Activated gamma-delta T cell treated with anti-CD3 and anti-CD28 coated beads, Interleukin-2, amount 50 U/mL, for 16 hours (primary cell): ENCODE data around the gene HINT3.
"Not testable (repeated sequence)": the region's sequence is repeated elsewhere in the genome, so short reads cannot be mapped to it uniquely, and the experiment has no call there.

Experiments used
- DNase-seq: peaks from one replicate; pipeline ENCODE4 v3.0.0-alpha.2; 2020; ENCODE audit warnings: low read depth

HINT3 gene

GRCh38 chr6:125956506-125957390 is at the start of gene HINT3:
TSS of gene HINT3 (plus strand) at chr6:125956770. CDS start at chr6:125956978, 208 bp downstream.
- DNase-seq: peak; percentile 98

DNA sequence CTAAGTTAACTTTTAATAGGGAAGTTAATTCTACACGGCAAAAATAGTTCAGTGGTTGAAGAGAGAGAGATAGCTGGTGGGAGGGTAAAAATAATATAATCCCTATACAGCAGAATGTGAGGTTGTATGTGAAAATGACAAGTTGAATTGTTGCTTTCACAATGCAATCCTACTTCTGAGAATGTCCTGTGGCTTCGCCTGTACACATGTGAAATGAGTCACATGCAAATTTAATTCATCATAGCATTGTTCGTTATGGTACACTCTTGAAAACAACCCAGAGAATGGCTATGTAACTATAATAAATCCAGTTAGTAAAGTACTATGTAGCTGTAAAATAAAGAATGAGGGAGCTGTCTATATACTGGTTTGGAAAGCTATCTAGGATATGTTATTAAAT is 46.0 kb upstream of the HINT3 start:
- no peak for DNase-seq

- DNase-seq: not testable (repeated sequence)
Measured at GRCh38 chr6:125911051-125911451, 45.5 kb upstream of the HINT3 start.

DNA sequence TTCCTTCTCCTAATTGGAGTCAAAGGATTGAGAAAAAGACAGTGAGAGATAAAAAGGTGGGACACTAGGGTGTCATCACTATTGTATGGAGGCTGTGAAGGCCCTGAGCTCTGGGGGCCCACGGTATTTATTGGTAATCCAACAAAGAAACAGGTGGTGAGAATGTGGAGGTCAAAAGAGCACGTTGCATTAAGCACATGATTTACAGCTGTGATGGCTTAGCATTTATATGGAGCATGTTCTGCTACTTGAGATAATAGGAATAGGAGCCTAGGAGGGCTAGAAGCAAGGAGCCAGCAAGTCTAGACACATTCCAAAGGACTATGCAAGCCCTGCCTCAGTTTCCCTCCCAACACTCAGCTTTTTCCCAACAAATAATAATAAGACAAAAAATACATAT is 44.1 kb upstream of the HINT3 start:
- DNase-seq: not testable (repeated sequence)

- no peak for DNase-seq
Measured at GRCh38 chr6:125913145-125913544, 43.4 kb upstream of the HINT3 start.

GRCh38 chr6:125913864-125914351 is 42.7 kb upstream of the HINT3 start:
- DNase-seq: no peak

- no peak for DNase-seq
Measured at GRCh38 chr6:125918230-125918629, 38.3 kb upstream of the HINT3 start.

DNA sequence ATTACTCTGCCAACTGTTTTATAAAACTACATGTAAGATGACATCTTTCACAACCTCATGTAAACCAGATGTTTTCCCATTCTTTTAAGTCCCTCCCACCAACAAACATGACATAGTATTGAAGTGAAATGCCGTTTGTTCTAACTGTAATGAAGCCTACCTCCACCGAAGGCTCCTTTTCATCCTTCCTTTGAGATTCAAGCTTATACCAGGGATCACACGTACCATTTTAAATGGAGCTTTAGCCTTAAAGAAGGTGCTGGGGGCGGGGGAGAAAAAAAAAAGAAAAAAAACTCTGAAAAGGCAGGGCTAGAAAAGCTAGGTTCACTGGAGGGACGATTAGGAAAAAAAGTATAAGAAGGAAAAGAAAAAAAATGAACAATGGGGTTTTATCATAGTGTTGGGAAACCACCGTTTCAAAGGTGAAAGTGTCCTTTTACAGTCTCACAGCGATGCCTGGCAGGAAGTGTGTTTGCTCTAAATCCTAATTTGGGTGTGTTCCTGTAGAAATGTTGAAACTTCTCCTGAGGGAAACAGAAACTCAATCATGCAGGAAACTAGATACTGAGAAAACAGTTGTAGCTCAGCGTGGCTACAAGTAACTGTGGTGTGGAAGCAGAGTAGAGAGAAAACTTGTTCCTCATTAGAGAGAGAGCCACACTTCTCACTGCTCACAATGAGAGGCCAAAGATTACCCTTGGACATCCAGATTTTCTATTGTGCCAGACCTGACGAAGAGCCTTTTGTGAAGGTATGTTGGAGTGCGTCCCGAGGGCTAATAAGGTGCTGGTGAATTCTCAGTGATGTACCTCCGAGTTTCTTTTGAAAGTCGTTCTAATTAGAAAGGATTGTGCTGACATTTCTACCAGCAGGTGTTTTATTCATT is 37.6 kb upstream of the HINT3 start:
- DNase-seq: peak; percentile 16

GRCh38 chr6:125919618-125920017 is 37.0 kb upstream of the HINT3 start:
- DNase-seq: no peak

DNA sequence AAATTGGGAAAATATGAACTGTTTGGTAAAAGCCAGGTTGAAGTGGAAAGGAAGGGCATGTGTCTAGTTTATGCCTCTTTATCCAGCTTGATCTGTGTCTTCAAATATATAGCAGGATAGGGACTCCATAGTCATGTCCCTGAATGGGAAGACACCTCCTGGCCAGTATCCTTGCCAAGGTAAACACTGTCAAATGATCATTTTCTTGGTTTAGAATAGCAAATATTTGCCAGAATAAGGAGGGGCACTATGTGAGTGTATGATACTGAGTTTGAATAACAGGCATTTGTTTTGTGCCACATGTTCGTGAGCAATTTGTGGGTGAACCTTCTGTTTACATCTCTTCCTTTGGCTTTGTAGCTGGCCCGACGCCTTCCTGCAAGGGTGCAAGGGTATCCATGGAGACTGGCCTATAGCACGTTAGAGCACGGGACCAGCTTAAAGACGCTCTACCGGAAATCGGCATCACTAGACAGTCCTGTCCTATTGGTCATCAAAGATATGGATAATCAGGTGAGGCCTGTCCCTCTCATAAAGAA is 34.2 kb upstream of the HINT3 start:
- DNase-seq: no peak

DNA sequence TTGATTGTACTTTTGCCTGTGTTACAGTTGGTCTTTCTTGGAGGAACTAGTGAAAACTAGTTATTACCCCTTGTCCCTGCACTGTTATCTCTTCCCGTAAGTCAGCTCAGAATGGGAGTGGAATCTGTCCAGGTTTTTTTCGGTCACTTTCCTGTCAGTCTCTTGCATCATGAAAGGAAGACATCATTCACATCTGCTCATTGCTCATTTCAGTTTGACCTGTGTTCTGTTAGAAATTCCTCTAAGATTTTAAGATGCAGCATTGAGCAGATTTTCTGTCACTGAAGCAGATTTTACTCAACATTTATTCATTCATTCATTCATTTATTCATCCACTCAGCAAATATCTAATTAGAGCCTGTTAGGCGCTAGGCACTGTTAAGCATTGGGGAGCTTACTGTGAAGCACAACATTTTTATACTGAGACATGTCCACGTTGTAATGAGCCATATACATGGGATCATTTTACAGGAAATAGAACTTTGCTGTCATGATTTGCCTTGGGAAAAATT is 33.1 kb upstream of the HINT3 start:
- no peak for DNase-seq

DNA sequence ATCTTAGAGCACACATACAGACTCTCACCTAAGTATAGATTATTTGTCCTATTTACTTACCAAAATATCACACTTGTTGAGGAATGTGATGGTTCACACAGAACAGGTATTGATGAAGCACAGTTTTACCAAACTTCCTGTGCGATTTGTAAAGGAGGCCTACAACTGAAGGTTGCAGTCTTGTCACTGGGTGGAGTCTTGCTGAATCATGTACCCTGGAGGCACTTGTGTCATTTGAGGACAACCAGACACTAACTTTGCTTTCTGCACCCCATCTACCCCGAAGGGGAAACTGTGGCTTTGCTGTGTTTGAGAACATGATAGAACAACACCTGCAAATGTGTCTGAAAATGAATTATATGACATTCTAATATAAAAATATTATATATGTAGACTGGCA is 32.4 kb upstream of the HINT3 start:
- no peak for DNase-seq

DNA sequence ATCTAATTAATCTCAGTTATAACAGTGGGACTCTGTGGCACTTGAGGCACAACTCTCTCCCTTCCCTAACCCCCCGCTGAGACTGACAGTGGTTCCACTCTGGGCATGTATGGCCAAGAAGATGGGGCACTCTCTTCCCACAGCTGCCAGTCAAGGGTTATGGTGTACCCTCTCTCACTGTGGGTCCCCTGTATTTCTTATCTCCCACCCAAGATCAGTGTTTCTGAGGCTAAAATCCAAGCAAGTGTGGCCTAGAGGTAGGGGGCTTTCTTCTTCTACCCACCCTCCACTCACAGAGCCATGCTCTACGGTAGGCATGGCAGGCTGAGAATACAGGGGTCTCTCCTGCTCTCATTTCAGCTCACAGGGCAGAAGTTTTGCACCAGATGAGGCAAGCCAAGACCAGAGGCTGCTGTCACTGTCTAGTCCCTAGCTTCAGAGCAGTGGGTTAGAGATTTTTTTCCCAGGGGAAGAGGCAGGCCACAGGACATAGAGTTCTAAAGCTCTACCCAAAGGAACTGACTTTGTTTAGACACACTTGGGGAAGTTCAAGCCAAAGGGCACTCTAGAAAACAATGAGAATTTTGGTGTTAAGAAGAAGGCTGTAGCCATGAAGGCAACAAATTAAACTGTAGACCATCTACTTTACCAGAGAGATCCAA is 31.7 kb upstream of the HINT3 start:
- no peak for DNase-seq

DNA sequence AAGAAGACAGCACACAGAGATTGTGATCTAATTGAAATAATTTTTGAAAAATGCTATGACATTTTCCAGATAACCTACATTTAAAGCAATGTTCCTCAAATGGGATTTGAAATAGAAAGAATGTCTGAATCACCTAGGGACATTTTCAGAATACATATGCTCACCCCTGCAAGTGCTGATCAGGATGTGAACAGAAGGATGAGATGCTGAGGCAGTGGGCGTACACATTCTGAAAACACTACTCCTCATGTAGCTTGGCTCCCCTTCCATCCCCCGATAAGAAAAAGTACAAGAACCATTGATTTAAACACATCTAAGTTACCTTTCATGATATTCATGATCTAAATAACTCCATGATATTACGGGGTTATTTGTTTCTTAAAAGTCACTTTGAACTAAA is 29.9 kb upstream of the HINT3 start:
- no peak for DNase-seq

DNA sequence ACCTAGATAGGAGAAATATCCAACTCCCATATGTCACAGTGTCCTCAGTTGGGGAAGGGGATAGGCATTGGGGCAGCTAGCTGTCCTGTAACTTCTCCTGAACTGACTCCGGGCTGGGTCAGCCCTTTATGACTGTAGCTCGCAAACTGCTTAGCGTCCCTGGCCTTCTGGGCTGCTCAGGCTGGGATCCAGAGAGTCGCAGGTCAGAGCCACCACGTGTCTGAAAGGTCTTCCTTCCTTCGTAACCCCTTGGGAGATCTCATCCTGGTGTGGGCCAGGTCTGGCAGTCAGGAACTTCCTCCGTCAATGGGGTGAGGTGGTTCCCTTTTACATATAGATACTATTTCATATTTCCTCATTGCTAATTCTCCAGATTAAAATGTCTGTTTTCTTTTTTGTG is 28.8 kb upstream of the HINT3 start:
- DNase-seq: no peak

GRCh38 chr6:125930765-125931418 is 25.7 kb upstream of the HINT3 start:
- DNase-seq: no peak

DNA sequence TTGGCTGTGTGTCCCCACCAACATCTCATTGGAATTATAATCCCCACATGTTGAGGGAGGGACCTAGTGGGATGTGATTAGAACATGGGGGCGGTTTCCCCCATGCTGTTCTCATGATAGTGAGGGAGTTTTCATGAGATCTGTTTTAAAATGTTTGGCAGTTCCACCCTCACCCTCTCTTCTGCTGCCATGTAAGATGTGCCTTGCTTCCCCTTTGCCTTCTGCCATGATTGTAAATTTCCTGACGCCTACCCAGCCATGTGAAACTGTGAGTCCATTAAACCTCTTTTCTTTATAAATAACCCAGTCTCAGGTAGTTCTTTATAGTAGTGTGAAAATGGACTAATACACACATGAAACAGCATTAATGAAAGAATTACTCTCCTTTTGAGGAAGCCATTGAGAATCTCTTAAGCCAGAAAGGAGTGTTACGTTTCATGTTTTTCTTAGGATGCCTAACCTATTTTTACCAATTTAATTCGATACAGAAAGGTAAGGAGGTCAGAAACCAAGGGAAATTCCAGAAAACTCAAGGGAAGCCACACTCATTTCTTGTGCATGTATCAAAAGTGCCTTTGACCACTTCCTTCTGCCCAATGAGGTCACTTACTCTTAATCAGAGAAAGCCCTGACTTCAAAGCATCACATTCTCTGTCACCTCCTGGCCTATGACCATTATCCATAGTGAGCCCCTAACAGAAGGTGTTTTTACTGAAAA is 24.7 kb upstream of the HINT3 start:
- DNase-seq: no peak

- DNase-seq: no peak
Measured at GRCh38 chr6:125932451-125932795, 24.1 kb upstream of the HINT3 start.

DNA sequence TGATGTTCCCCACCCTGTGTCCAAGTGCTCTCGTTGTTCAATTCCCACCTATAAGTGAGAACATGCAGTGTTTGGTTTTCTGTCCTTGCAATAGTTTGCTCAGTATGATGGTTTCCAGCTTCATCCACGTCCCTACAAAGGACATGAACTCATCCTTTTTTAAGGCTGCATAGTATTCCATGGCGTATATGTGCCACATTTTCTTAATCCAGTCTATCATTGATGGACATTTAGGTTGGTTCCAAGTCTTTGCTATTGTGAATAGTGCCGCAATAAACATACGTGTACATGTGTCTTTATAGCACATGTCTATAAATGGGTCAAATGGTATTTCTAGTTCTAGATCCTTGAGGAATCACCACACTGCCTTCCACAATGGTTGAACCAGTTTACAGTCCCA is 21.1 kb upstream of the HINT3 start:
- not testable (repeated sequence) for DNase-seq

- no peak for DNase-seq
Measured at GRCh38 chr6:125939026-125939425, 17.5 kb upstream of the HINT3 start.

DNA sequence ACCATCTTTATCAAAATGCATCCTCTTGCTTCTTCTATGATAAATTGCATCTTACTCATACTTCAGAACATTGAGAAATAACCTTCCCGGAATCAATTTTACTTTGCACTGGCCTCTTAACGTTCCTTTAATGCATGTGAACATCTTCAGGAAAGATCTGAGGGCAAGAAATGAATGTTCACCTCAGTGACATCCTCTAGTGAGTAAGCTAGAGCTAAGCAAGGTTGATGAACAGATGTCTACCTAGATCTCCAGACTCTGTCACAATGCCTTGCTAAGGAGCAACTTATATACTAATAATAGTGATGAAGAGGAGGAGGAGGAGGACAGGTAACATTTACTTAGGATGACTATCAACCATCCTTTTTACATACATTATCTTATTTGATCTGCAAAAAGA is 16.8 kb upstream of the HINT3 start:
- no peak for DNase-seq
